ES-I3 (cell line): Measurements from ENCODE around the gene REXO2.

Experiments
- H3K36me3 ChIP-seq: 2 replicates; pipeline ENCODE4 v1.6.1; 2013; ENCODE audit warnings: mild to moderate bottlenecking, low read length, control low read depth, moderate library complexity; ENCODE audit not compliant: insufficient read depth
- H3K4me1 ChIP-seq: 2 replicates; pipeline ENCODE4 v1.6.1; 2013; ENCODE audit warnings: mild to moderate bottlenecking, control low read depth, low read length; ENCODE audit not compliant: insufficient read depth
- H3K9ac ChIP-seq: 2 replicates; pipeline ENCODE4 v1.6.1; 2013; ENCODE audit warnings: low read depth, mild to moderate bottlenecking, low read length, moderate library complexity
- H3K9me3 ChIP-seq: 2 replicates; pipeline ENCODE4 v1.6.1; 2013; ENCODE audit warnings: mild to moderate bottlenecking, low read length, moderate library complexity; ENCODE audit not compliant: control insufficient read depth, insufficient read depth

REXO2 gene

GRCh38 chr11:114416441-114416961, 22.8 kb upstream of the REXO2 start:
- H3K36me3 ChIP-seq: no peaks in the 10 kb centered on the region; the same call in none of the 2 replicates
- H3K9ac ChIP-seq: no peak overlapping the region
- H3K9me3 ChIP-seq: no peaks in the 10 kb centered on the region
- peaks cover 9% of the 10 kb centered on the region for H3K4me1 ChIP-seq

- H3K9me3 ChIP-seq: no peaks in the 10 kb centered on the region
- H3K36me3 ChIP-seq: no peaks in the 10 kb centered on the region
- no peak overlapping the region for H3K9ac ChIP-seq
- H3K4me1 ChIP-seq: peaks cover 5% of the 10 kb centered on the region; the same call in 1 of the 2 replicates
Measured at GRCh38 chr11:114426280-114426679, 13.0 kb upstream of the REXO2 start.

- no peaks in the 10 kb centered on the region for H3K9me3 ChIP-seq
- H3K36me3 ChIP-seq: no peaks in the 10 kb centered on the region
- H3K9ac ChIP-seq: no peak overlapping the region
- H3K4me1 ChIP-seq: peaks cover 5% of the 10 kb centered on the region; the same call in 1 of the 2 replicates
Measured at GRCh38 chr11:114430290-114430689, 9.0 kb upstream of the REXO2 start.

GRCh38 chr11:114432893-114433292, 6.4 kb upstream of the REXO2 start:
- Histone ChIP-seq H3K4me1 (0 out of 2 replicates have a peak, but pooled peaks cover 5% of the 10 kb centered on the region), H3K36me3 (no peaks in the 10 kb centered on the region), H3K9ac (no peak overlapping the region), H3K9me3 (no peaks in the 10 kb centered on the region)

- Histone ChIP-seq H3K36me3 (no peaks in the 10 kb centered on the region), H3K9ac (no peak overlapping the region), H3K9me3 (no peaks in the 10 kb centered on the region), H3K4me1 (0 out of 2 replicates have a peak, but pooled peaks cover 8% of the 10 kb centered on the region)
Measured at GRCh38 chr11:114433376-114433775, 5.9 kb upstream of the REXO2 start.

- Histone ChIP-seq H3K36me3 (peaks cover 5% of the 10 kb centered on the region; the same call in 1 of the 2 replicates), H3K9me3 (no peaks in the 10 kb centered on the region), H3K4me1 (peaks cover 19% of the 10 kb centered on the region), H3K9ac (peak overlapping the region; percentile 95)
Measured at GRCh38 chr11:114438303-114438702, 964 bp upstream of the REXO2 start.

- peak overlapping the region; percentile 95 for H3K9ac ChIP-seq
- peaks cover 10% of the 10 kb centered on the region for H3K36me3 ChIP-seq
- peaks cover 19% of the 10 kb centered on the region for H3K4me1 ChIP-seq
- H3K9me3 ChIP-seq: no peaks in the 10 kb centered on the region
Measured at GRCh38 chr11:114440121-114440860, 1.0 kb downstream of the REXO2 start.

GRCh38 chr11:114440971-114441763, 1.9 kb downstream of the REXO2 start:
- H3K9ac ChIP-seq: peak overlapping the region; percentile 95; the same call in 1 of the 2 replicates

GRCh38 chr11:114441921-114442320, 2.7 kb downstream of the REXO2 start:
- Histone ChIP-seq H3K4me1 (peaks cover 19% of the 10 kb centered on the region), H3K9me3 (no peaks in the 10 kb centered on the region), H3K9ac (no peak overlapping the region), H3K36me3 (peaks cover 12% of the 10 kb centered on the region)

More at GRCh38 chr11:114440971-114441763, 1.9 kb downstream of the REXO2 start:
- Histone ChIP-seq H3K4me1 (peaks cover 19% of the 10 kb centered on the region), H3K36me3 (peaks cover 10% of the 10 kb centered on the region), H3K9me3 (no peaks in the 10 kb centered on the region)

- Histone ChIP-seq H3K9ac (no peak overlapping the region), H3K9me3 (no peaks in the 10 kb centered on the region), H3K4me1 (peaks cover 18% of the 10 kb centered on the region), H3K36me3 (peaks cover 12% of the 10 kb centered on the region)
Measured at GRCh38 chr11:114442536-114442935, 3.3 kb downstream of the REXO2 start.

- peaks cover 22% of the 10 kb centered on the region for H3K36me3 ChIP-seq
- no peaks in the 10 kb centered on the region for H3K9me3 ChIP-seq
- H3K9ac ChIP-seq: no peak overlapping the region
- no peaks in the 10 kb centered on the region for H3K4me1 ChIP-seq
Measured at GRCh38 chr11:114447444-114447843, 8.2 kb downstream of the REXO2 start.

GRCh38 chr11:114447892-114448291, 8.6 kb downstream of the REXO2 start:
- Histone ChIP-seq H3K4me1 (no peaks in the 10 kb centered on the region), H3K36me3 (peaks cover 24% of the 10 kb centered on the region), H3K9ac (no peak overlapping the region), H3K9me3 (no peaks in the 10 kb centered on the region)

- no peak overlapping the region for H3K9ac ChIP-seq
- no peaks in the 10 kb centered on the region for H3K9me3 ChIP-seq
- peaks cover 27% of the 10 kb centered on the region for H3K36me3 ChIP-seq
- H3K4me1 ChIP-seq: no peaks in the 10 kb centered on the region
Measured at GRCh38 chr11:114448749-114449482, 9.6 kb downstream of the REXO2 start.

- Histone ChIP-seq H3K9ac (no peak overlapping the region), H3K36me3 (peaks cover 25% of the 10 kb centered on the region), H3K4me1 (no peaks in the 10 kb centered on the region), H3K9me3 (no peaks in the 10 kb centered on the region)
Measured at GRCh38 chr11:114449845-114450244, 10.6 kb downstream of the REXO2 start.
